CD8-positive, alpha-beta memory T cell (primary cell): ENCODE data around the gene GCH1. TPM values are rescaled to one million over a fixed set of nuclear protein-coding genes. Genes with fewer than 3 reads are reported as not detected.
"Not testable (repeated sequence)": the region's sequence is repeated elsewhere in the genome, so short reads cannot be mapped to it uniquely, and the experiment has no call there.

Experiments
- CTCF ChIA-PET: fragments of 350-600 bp; sonication (Branson Sonifier 250); formaldehyde crosslinking; loops from one replicate; lab custom pipeline; 2021; ENCODE audit warnings: antibody characterized with exemption; lab: Charles Lee
- POLR2A ChIA-PET: fragments of 350-600 bp; sonication (Branson Sonifier 250); formaldehyde crosslinking; loops from one replicate; lab custom pipeline; 2021; ENCODE audit warnings: antibody characterized with exemption; lab: Charles Lee
- DNase-seq, 5 donors: peaks; one replicate each; pipeline versions ENCODE4 v3.0.0 to v3.0.0-alpha.2; 2020 to 2022; ENCODE audit warnings: mixed read lengths in 1 of 5
- H3K27ac ChIP-seq: one replicate; pipeline ENCODE4 v1.7.0; 2013; ENCODE audit warnings: low read depth, mild to moderate bottlenecking, low read length, moderate library complexity
- H3K27me3 ChIP-seq: 2 replicates; pipeline ENCODE4 v1.7.0; 2013; ENCODE audit warnings: low read length, mild to moderate bottlenecking; ENCODE audit not compliant: insufficient read depth, poor library complexity, severe bottlenecking
- H3K36me3 ChIP-seq: 2 replicates; pipeline ENCODE4 v1.7.0; 2013; ENCODE audit warnings: mild to moderate bottlenecking, low read length, moderate library complexity; ENCODE audit not compliant: insufficient read depth
- H3K4me1 ChIP-seq: 2 replicates; pipeline ENCODE4 v1.7.0; 2013; ENCODE audit warnings: mild to moderate bottlenecking, low read length, moderate library complexity; ENCODE audit not compliant: insufficient read depth
- H3K4me3 ChIP-seq: 2 replicates; pipeline ENCODE4 v1.7.0; 2013; ENCODE audit warnings: mild to moderate bottlenecking, low read length
- H3K9me3 ChIP-seq: 2 replicates; pipeline ENCODE4 v1.7.0; 2013; ENCODE audit warnings: mild to moderate bottlenecking, low read length
- H3K27ac Mint-ChIP-seq, 8 donors: one replicate each; pipeline ENCODE4 v1.8.0; 2020 to 2021; ENCODE audit warnings: mixed read lengths in 8 of 8, mild to moderate bottlenecking in 6 of 8, inconsistent platforms in 3 of 8, moderate library complexity in 3 of 8
- H3K27me3 Mint-ChIP-seq, 2 donors: one replicate each; pipeline ENCODE4 v1.8.0; 2020 to 2021; ENCODE audit warnings: mixed read lengths in 2 of 2, mild to moderate bottlenecking in 1 of 2, moderate library complexity in 1 of 2
- H3K36me3 Mint-ChIP-seq, 3 donors: one replicate each; pipeline ENCODE4 v1.8.0; 2020 to 2021; ENCODE audit warnings: mixed read lengths in 3 of 3, inconsistent platforms in 1 of 3, mild to moderate bottlenecking in 1 of 3
- H3K4me1 Mint-ChIP-seq, 3 donors: one replicate each; pipeline ENCODE4 v1.8.0; 2020 to 2021; ENCODE audit warnings: mixed read lengths in 3 of 3, inconsistent platforms in 1 of 3, mild to moderate bottlenecking in 1 of 3
- H3K4me3 Mint-ChIP-seq, 7 donors: one replicate each; pipeline ENCODE4 v1.8.0; 2020 to 2021; ENCODE audit warnings: mixed read lengths in 7 of 7, mild to moderate bottlenecking in 6 of 7, moderate library complexity in 4 of 7, inconsistent platforms in 2 of 7
- H3K9me3 Mint-ChIP-seq, 5 donors: one replicate each; pipeline ENCODE4 v1.8.0; 2020 to 2022; ENCODE audit warnings: mixed read lengths in 5 of 5, mild to moderate bottlenecking in 3 of 5, moderate library complexity in 2 of 5, inconsistent platforms in 1 of 5
- polyA plus RNA-seq: library from polyadenylated mRNA; unstranded; fragments of 300-500 nt; fragmentation: Illumina TruSeq; gene quantifications from one replicate; pipeline ENCODE4 v1.2.3, GENCODE V29; 2021
- total RNA-seq, 2 experiments: library from RNA; stranded (reverse); gene quantifications; one replicate each; pipeline ENCODE4 v1.2.3, GENCODE V29; 2021

Gene GCH1
- total and polyA plus RNA-seq, 3 experiments from 2014 or later = 26.4 to 35.3 (median 26.4) TPM

DNA sequence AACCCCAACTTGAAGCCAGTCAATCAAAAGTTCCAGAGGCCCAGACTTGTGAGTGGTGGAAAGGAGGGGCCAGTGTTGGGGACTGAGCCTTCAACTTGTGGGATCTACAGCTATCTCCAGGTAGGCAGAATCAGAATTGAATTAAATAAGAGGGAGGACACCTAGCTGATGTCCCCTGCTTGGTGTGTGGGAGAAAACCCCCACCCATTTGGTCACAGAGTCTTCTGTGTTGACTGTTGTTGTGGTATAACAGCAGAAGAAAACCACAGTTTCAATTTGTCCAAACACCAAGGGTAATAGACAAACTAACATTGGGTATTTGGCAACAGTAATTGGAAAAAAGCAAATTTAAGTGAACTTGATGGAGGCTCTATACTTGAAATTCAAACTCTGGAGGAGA lies 3.4 kb upstream of the GCH1 start:
- ChIA-PET CTCF (no interaction called here), POLR2A (no interaction called here)
- Mint-ChIP-seq H3K36me3 (peaks cover 0 to 6% (median 0%) of the 10 kb centered on the region in 3 donors), H3K9me3 (no peaks in the 10 kb centered on the region), H3K4me3 (peak overlapping the region in 1 of 7 donors; percentile 70), H3K4me1 (peaks cover 15 to 21% (median 18%) of the 10 kb centered on the region in 3 donors), H3K27me3 (no peaks in the 10 kb centered on the region), H3K27ac (no peak overlapping the region)
- no peaks in the 10 kb centered on the region for H3K27me3 ChIP-seq
- no peaks in the 10 kb centered on the region for H3K9me3 ChIP-seq
- H3K4me3 ChIP-seq = no peak overlapping the region
- no peaks in the 10 kb centered on the region for H3K36me3 ChIP-seq
- peaks cover 11% of the 10 kb centered on the region for H3K4me1 ChIP-seq
- H3K27ac ChIP-seq = no peak overlapping the region
- no peak for DNase-seq

DNA sequence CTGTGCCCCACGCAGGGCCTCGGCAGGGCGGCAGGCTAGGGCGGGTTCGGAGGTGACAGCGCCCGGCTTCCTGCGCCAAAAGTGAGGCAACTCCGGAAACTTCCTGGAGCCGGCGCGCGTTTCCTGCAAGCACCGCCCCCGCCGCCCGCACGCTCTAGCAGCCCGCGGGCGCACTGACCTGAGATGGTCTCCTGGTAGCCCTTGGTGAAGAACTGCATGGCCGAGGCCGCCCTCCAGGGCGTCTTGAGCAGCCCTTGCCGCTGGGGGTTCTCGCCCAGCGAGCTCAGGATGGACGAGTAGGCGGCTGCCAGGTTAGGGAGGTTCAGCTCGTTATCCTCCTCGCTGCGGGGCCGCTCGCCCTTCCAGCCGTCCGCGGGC lies 494 bp downstream of the GCH1 start:
- Mint-ChIP-seq H3K4me3 (peak overlapping the region; percentile 89 to 99 (median 91)), H3K36me3 (peaks cover 0 to 8% (median 5%) of the 10 kb centered on the region in 3 donors), H3K4me1 (peaks cover 22 to 40% (median 38%) of the 10 kb centered on the region in 3 donors), H3K27ac (peak overlapping the region; percentile 67 to 95 (median 93)), H3K27me3 (no peaks in the 10 kb centered on the region), H3K9me3 (no peaks in the 10 kb centered on the region)
- H3K4me3 ChIP-seq = peak overlapping the region; percentile 95
- H3K27me3 ChIP-seq = no peaks in the 10 kb centered on the region
- H3K36me3 ChIP-seq = no peaks in the 10 kb centered on the region
- peak overlapping the region; percentile 80 for H3K27ac ChIP-seq
- DNase-seq = peak; percentile 78 to 86 (median 82)
- ChIA-PET CTCF (interaction anchor here (0.8 to 2.8 kb wide), 7 partner anchors 8 to 44 kb away, joined by 3 to 21 read pairs (median 8); no protein-coding TSS in a partner anchor), POLR2A (interaction anchor here (0.5 to 3.3 kb wide), 5 partner anchors 21 to 338 kb away, joined by 3 to 13 read pairs (median 6); partner anchors contain the start of genes SAMD4A, SOCS4 and WDHD1)
- no peaks in the 10 kb centered on the region for H3K9me3 ChIP-seq
- peaks cover 13% of the 10 kb centered on the region for H3K4me1 ChIP-seq

DNA sequence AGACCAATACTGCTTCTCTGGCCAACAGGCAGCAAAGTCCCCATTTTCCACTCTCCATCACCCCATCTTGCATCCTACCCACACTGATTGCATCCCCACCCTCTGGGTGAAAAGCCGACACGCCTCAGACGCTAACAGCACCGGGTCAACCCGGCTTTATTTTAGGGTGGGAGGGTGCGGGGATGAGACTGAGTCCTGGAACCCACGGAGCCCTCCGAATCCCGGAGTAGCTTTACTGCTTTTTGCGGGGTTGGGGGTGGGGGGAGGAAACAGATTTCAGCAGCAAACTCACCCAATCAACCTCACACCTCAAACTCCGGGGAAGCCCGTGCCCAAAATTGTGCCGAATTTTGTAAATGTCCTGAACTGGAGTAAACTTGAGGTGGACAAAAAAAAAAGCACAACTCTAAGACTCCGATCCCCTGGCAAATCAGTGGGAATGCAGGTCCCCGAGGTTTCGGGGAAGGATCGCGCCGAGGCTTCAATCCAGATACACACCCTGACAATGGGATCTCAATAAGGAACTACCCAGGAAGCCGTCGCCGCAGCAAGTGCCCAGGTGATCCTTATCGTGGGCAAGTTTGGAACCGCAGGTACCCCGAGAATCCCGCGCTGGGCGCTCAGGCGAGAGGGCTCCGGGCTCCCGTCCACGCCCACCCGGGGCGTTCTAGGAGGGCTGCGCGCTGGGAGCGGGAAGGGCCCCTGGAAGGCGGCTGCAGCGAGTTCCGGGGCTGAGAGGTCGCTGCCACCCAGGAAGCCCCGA lies 1.1 kb downstream of the GCH1 start:
- Mint-ChIP-seq H3K27me3 (no peaks in the 10 kb centered on the region), H3K4me3 (peak overlapping the region; percentile 89 to 99 (median 91)), H3K36me3 (peaks cover 0 to 8% (median 5%) of the 10 kb centered on the region in 3 donors), H3K27ac (peak overlapping the region; percentile 85 to 95 (median 93)), H3K9me3 (no peaks in the 10 kb centered on the region), H3K4me1 (peaks cover 21 to 37% (median 34%) of the 10 kb centered on the region in 3 donors)
- peak overlapping the region; percentile 95 for H3K4me3 ChIP-seq
- peak in 3 of 5 donors; percentile 8 to 48 (median 11) for DNase-seq
- CTCF ChIA-PET = interaction anchor here (0.8 to 2.8 kb wide), 7 partner anchors 8 to 25 kb away, joined by 3 to 21 read pairs (median 8); no protein-coding TSS in a partner anchor
- peak overlapping the region; percentile 80 for H3K27ac ChIP-seq
- no peaks in the 10 kb centered on the region for H3K36me3 ChIP-seq
- no peaks in the 10 kb centered on the region for H3K9me3 ChIP-seq
- H3K4me1 ChIP-seq = peaks cover 13% of the 10 kb centered on the region
- POLR2A ChIA-PET = interaction anchor here (0.5 to 3.3 kb wide), 8 partner anchors 20 to 337 kb away, joined by 3 to 13 read pairs (median 4); partner anchors contain the start of genes SAMD4A, SOCS4 and WDHD1
- no peaks in the 10 kb centered on the region for H3K27me3 ChIP-seq

DNA sequence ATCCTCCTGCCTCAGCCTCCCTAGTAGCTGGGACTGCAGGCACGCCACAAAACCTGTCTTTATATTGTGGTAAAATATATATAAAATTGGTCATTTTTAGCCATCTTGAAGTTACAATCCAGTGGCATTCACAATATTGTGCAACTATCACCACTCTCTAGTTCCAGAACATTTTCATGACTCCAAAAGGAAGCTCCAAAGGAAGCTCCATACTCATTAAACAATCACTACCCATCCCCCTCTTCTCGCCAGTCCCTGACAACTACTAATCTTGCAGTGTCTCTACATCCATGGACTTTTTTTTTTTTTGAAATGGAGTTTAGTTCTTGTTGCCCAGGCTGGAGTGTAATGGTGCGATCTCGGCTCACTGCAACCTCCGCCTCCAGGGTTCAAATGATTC lies 3.1 kb downstream of the GCH1 start:
- no peak overlapping the region for H3K4me3 ChIP-seq
- Mint-ChIP-seq H3K9me3 (no peaks in the 10 kb centered on the region), H3K36me3 (peaks cover 0 to 12% (median 5%) of the 10 kb centered on the region in 3 donors), H3K4me3 (peak overlapping the region in 3 of 7 donors; percentile 27 to 38 (median 27)), H3K27ac (peak overlapping the region in 3 of 8 donors; percentile 29 to 76 (median 40)), H3K27me3 (no peaks in the 10 kb centered on the region), H3K4me1 (peaks cover 37 to 56% (median 54%) of the 10 kb centered on the region in 3 donors)
- ChIA-PET CTCF (interaction anchor here (1.3 to 3.1 kb wide), 2 partner anchors 18 to 58 kb away, joined by 3 to 10 read pairs; no protein-coding TSS in a partner anchor), POLR2A (no interaction called here)
- no peak overlapping the region for H3K27ac ChIP-seq
- no peaks in the 10 kb centered on the region for H3K36me3 ChIP-seq
- no peak for DNase-seq
- peaks cover 13% of the 10 kb centered on the region for H3K4me1 ChIP-seq
- no peaks in the 10 kb centered on the region for H3K27me3 ChIP-seq
- no peaks in the 10 kb centered on the region for H3K9me3 ChIP-seq

DNA sequence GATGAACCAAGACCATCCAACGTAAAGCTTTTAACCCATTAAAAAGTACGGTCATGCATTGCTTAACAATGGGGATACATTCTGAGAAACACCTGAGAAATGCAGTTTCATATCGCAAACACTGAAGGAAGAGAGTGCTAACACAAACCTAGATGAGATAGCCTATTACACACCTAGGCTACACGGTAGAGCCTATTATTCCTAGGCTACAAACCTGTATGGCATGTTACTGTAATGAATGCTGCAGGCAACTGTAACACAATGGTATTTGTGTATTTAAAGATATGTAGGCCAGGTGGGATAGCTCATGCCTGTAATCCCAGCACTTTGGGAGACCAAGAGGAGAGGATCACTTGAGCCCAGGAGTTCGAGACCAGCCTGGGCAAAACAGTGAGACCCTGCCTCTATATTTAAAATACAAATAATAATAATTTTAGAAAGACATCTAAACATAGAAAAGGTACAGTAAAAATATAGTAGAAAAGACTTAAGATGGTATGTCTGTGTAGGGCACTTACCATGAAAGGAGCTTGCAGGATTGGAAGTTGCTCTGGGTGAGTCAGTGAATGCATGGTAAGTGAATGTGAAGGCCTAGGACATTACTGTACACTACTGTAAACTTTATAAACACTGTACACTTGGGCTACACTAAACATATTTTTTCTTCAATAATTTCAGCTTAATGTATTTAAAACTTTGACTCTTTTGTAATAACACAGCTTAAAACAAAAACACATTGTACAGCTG lies 4.6 kb downstream of the GCH1 start:
- Mint-ChIP-seq H3K4me1 (peaks cover 43 to 70% (median 68%) of the 10 kb centered on the region in 3 donors), H3K27ac (peak overlapping the region in 2 of 8 donors; percentile 17 to 59), H3K4me3 (peak overlapping the region in 2 of 7 donors; percentile 32 to 84), H3K36me3 (peaks cover 0 to 12% (median 5%) of the 10 kb centered on the region in 3 donors)
- DNase-seq, H3K4me3 ChIP-seq, H3K27ac ChIP-seq, H3K36me3 ChIP-seq, H3K9me3 Mint-ChIP-seq, H3K27me3 Mint-ChIP-seq, H3K4me1 ChIP-seq, POLR2A ChIA-PET, H3K9me3 ChIP-seq, H3K27me3 ChIP-seq: not testable (repeated sequence)
- CTCF ChIA-PET = interaction anchor here (0.8 to 3.1 kb wide), 3 partner anchors 16 to 153 kb away, joined by 3 to 10 read pairs (median 3); partner anchors contain the start of gene MAPK1IP1L

DNA sequence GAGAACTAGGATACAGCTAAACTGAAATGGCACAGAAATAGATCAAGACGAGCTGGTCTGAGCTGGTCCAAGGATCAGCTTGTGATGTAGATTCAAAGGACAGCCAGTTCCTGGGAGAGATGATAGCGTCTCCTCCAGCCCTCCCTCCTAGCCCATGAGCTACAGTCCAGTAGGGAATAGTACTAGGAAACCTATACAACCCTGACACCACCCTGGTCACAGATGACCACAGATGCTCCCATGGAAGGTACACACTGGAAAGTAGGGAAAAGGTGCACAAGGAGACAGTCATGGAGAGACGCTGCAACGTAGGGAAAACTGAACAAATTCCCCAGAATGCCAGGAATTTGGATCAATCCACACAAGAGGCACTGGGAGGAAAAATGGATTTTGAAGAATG lies 6.9 kb downstream of the GCH1 start:
- Histone ChIP-seq H3K36me3 (no peaks in the 10 kb centered on the region), H3K4me1 (peaks cover 6% of the 10 kb centered on the region), H3K9me3 (no peaks in the 10 kb centered on the region), H3K27ac (no peak overlapping the region), H3K4me3 (no peak overlapping the region), H3K27me3 (no peaks in the 10 kb centered on the region)
- peaks cover 44 to 71% (median 71%) of the 10 kb centered on the region in 3 donors for H3K4me1 Mint-ChIP-seq
- no peak overlapping the region for H3K4me3 Mint-ChIP-seq
- H3K27ac Mint-ChIP-seq = peak overlapping the region in 2 of 8 donors; percentile 6 to 14
- DNase-seq = no peak
- peaks cover 0 to 6% (median 5%) of the 10 kb centered on the region in 3 donors for H3K36me3 Mint-ChIP-seq
- POLR2A ChIA-PET = no interaction called here
- CTCF ChIA-PET = no interaction called here
- H3K27me3 Mint-ChIP-seq = no peaks in the 10 kb centered on the region
- no peaks in the 10 kb centered on the region for H3K9me3 Mint-ChIP-seq

DNA sequence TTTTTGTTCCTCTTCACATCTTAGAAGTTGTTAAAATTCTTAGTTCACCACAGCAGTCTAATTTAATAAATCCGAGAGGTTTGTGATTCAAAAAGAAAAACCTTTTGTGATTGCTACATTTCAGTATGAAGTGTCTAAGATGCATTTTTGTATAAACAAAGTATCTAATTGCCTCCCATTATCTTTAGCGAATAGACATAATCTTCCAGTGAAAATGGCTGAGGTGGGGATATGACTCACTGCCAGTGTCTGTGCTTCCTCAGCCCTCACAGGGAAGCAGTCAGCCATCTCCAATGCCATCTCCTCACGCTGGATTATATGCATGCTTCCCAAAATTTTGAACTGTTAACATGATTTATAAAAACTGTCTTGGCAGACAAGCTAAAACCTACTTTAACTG lies 7.6 kb downstream of the GCH1 start:
- ChIA-PET POLR2A (interaction anchor here (0.7 kb wide), 1 partner anchor 331 kb away, joined by 3 read pairs; no protein-coding TSS in a partner anchor), CTCF (interaction anchor here (2.9 kb wide), 1 partner anchor 8 kb away, joined by 16 read pairs; the partner anchor contains the start of gene GCH1)
- H3K9me3 Mint-ChIP-seq = no peaks in the 10 kb centered on the region
- H3K27ac Mint-ChIP-seq = peak overlapping the region in 5 of 8 donors; percentile 5 to 62 (median 33)
- H3K4me1 Mint-ChIP-seq = peaks cover 41 to 71% (median 68%) of the 10 kb centered on the region in 3 donors
- peaks cover 0 to 4% (median 3%) of the 10 kb centered on the region in 3 donors for H3K36me3 Mint-ChIP-seq
- Histone ChIP-seq H3K9me3 (no peaks in the 10 kb centered on the region), H3K27ac (no peak overlapping the region), H3K4me3 (no peak overlapping the region), H3K4me1 (no peaks in the 10 kb centered on the region), H3K27me3 (no peaks in the 10 kb centered on the region), H3K36me3 (no peaks in the 10 kb centered on the region)
- DNase-seq = no peak
- peak overlapping the region in 1 of 7 donors; percentile 9 for H3K4me3 Mint-ChIP-seq
- no peaks in the 10 kb centered on the region for H3K27me3 Mint-ChIP-seq
